K562 (cell line): ENCODE measurements around the gene PBRM1. TPM values are rescaled to one million over a fixed set of nuclear protein-coding genes. Genes with fewer than 3 reads are reported as not detected.
A peak's percentile ranks its signal among the peaks of the same experiment; 100 is the strongest.
"Not testable (repeated sequence)": the region's sequence is repeated elsewhere in the genome, so short reads cannot be mapped to it uniquely, and the experiment has no call there.

ENCODE experiments used
- ATAC-seq: fragments of 200-7000 bp; cut with Tn5 transposase; 3 replicates; pipeline ENCODE4 v1.9.1; 2020; ENCODE audit warnings: moderate library complexity
- BruUV-seq: library from RNA; stranded (reverse); fragments of 400-500 nt; replicated peaks from 2 replicates; lab custom pipeline; 2021; lab: Mats Ljungman, UMichigan
- CTCF ChIA-PET: fragments of 300-600 bp; formaldehyde crosslinking; extraction: SDS; loops from one replicate; lab custom pipeline; 2021; ENCODE audit warnings: low intra/inter-chr PET ratio; lab: Yijun Ruan, JAX
- POLR2A ChIA-PET: fragments of 300-600, 350-650 bp; sonication (Branson Sonifier 250); formaldehyde crosslinking; extraction: SDS; loops from one replicate; lab custom pipeline; 2021; ENCODE audit warnings: antibody characterized with exemption, inconsistent platforms; lab: Yijun Ruan, JAX
- DNase-seq, 4 experiments: peaks; one replicate each; pipeline versions ENCODE4 v3.0.0 to v3.0.0-alpha.2; 2011 to 2018; ENCODE audit warnings: low spot score in 3 of 4, mixed read lengths in 3 of 4; ENCODE audit errors: extremely low read depth in 1 of 4
- FAIRE-seq: peaks from 2 replicates; lab custom pipeline; 2011; peaks lifted over from hg19 to GRCh38; lab: Jason Lieb, UNC
- H2AFZ ChIP-seq: 2 replicates; pipeline ENCODE4 v1.6.0; 2011; ENCODE audit warnings: low read depth, low read length, control low read depth, inconsistent platforms
- H3K27ac ChIP-seq: fragments of 200-600 bp; 3 replicates; pipeline ENCODE4 v1.8.0; 2011; ENCODE audit warnings: low read depth, mild to moderate bottlenecking, control low read depth, inconsistent platforms, low read length, moderate library complexity, mixed read lengths; ENCODE audit errors: extremely low read depth
- H3K27me3 ChIP-seq, 2 experiments: fragments of 300-600 bp in 1 of 2; 2 replicates in 1 of 2; 3 replicates in 1 of 2; pipeline versions ENCODE4 v1.6.0 to v1.8.0; 2011; ENCODE audit warnings: inconsistent platforms in 2 of 2, low read length in 2 of 2, mild to moderate bottlenecking in 1 of 2, mixed read lengths in 1 of 2, moderate library complexity in 1 of 2; ENCODE audit not compliant: control insufficient read depth in 2 of 2, insufficient read depth in 2 of 2
- H3K36me3 ChIP-seq: fragments of 300-600 bp; 3 replicates; pipeline ENCODE4 v1.8.0; 2011; ENCODE audit warnings: mild to moderate bottlenecking, low read length, inconsistent platforms; ENCODE audit not compliant: control insufficient read depth, insufficient read depth
- H3K4me1 ChIP-seq, 2 experiments: fragments of 200-600 bp in 1 of 2; replicated peaks in 1 of 2; 2 replicates in 1 of 2; 3 replicates in 1 of 2; pipeline versions ENCODE4 v1.5.1 to v1.8.0; 2011; ENCODE audit warnings: inconsistent platforms in 2 of 2, low read length in 2 of 2, mild to moderate bottlenecking in 1 of 2, mixed read lengths in 1 of 2, moderate library complexity in 1 of 2; ENCODE audit not compliant: control insufficient read depth in 2 of 2, insufficient read depth in 2 of 2
- H3K4me2 ChIP-seq: 2 replicates; pipeline ENCODE4 v1.6.1; 2011; ENCODE audit warnings: low read length, control low read depth, inconsistent platforms, mixed read lengths; ENCODE audit not compliant: insufficient read depth
- H3K4me3 ChIP-seq: fragments of 200-600 bp; sonication (generic), shearing (Covaris generic); 2 replicates; pipeline ENCODE4 v1.5.1; 2016; ENCODE audit warnings: control low read depth, inconsistent platforms
- H3K79me2 ChIP-seq: fragments of 200-600 bp; 3 replicates; pipeline ENCODE4 v1.8.0; 2011; ENCODE audit warnings: low read length, inconsistent platforms; ENCODE audit not compliant: control insufficient read depth, insufficient read depth
- H3K9ac ChIP-seq, 2 experiments: 2 replicates each; pipeline versions ENCODE4 v1.6.0 to v1.6.1; 2011; ENCODE audit warnings: low read depth in 2 of 2, low read length in 2 of 2, control low read depth in 1 of 2, inconsistent platforms in 1 of 2, mild to moderate bottlenecking in 1 of 2, mixed read lengths in 1 of 2; ENCODE audit not compliant: insufficient read depth in 1 of 2
- H3K9me1 ChIP-seq: one replicate; pipeline ENCODE4 v1.6.0; 2011; ENCODE audit warnings: inconsistent platforms, mild to moderate bottlenecking, low read length, moderate library complexity; ENCODE audit not compliant: control insufficient read depth, insufficient read depth
- H3K9me3 ChIP-seq: replicated peaks from 2 replicates; pipeline ENCODE4 v1.5.1; 2011; ENCODE audit warnings: low read depth, low read length, inconsistent platforms; ENCODE audit not compliant: control insufficient read depth, insufficient read depth
- H4K20me1 ChIP-seq: replicated peaks from 2 replicates; pipeline ENCODE4 v1.6.1; 2011; ENCODE audit warnings: low read length, inconsistent platforms, mixed read lengths; ENCODE audit not compliant: control insufficient read depth, insufficient read depth
- CHAMP1 ChIP-seq: fragments of 450-650 bp; IDR thresholded peaks from 2 replicates; pipeline ENCODE4 v1.6.1; 2016; ENCODE audit warnings: mild to moderate bottlenecking
- GABPB1 ChIP-seq: sonication (generic); formaldehyde crosslinking; IDR thresholded peaks from 2 replicates; pipeline ENCODE4 v1.8.0; 2022; ENCODE audit warnings: mild to moderate bottlenecking, missing genetic modification reagents
- HNRNPK ChIP-seq: fragments of 200-400 bp; formaldehyde crosslinking; IDR thresholded peaks from one replicate; pipeline ENCODE4 v1.6.1; 2018; ENCODE audit warnings: mild to moderate bottlenecking, low read depth, low read length; ENCODE audit not compliant: poor library complexity, severe bottlenecking
- MYC ChIP-seq, 2 experiments: fragments of 250-450 bp in 1 of 2; sonication (Bioruptor Pico) in 1 of 2; IDR thresholded peaks; 2 replicates each; pipeline versions ENCODE4 v1.5.1 to v1.6.1; 2012 to 2021; ENCODE audit warnings: low read depth in 2 of 2, borderline replicate concordance in 1 of 2, improper control_type of control experiment in 1 of 2, low read length in 1 of 2, mild to moderate bottlenecking in 1 of 2, moderate library complexity in 1 of 2
- MYNN ChIP-seq, 2 experiments: sonication (generic); formaldehyde crosslinking in 1 of 2; IDR thresholded peaks; 2 replicates each; pipeline versions ENCODE4 v1.5.0 to v1.6.1; 2016 to 2020; ENCODE audit warnings: antibody characterized with exemption in 1 of 2, missing genetic modification reagents in 1 of 2
- THRAP3 ChIP-seq: fragments of 450-650 bp; IDR thresholded peaks from 2 replicates; pipeline ENCODE4 v1.6.1; 2016; ENCODE audit warnings: mild to moderate bottlenecking, inconsistent platforms, borderline replicate concordance
- TRIM28 ChIP-seq: fragments of 450-650 bp; IDR thresholded peaks from 2 replicates; pipeline ENCODE4 v1.6.1; 2017
- ZNF212 ChIP-seq: fragments of 450-650 bp; formaldehyde crosslinking; IDR thresholded peaks from 2 replicates; pipeline ENCODE4 v1.4.0; 2020; ENCODE audit warnings: mild to moderate bottlenecking
- ZNF217 ChIP-seq: sonication (generic); formaldehyde crosslinking; IDR thresholded peaks from 2 replicates; pipeline ENCODE4 v1.8.0; 2022; ENCODE audit warnings: mild to moderate bottlenecking, missing genetic modification reagents
- ZNF431 ChIP-seq: sonication (generic); formaldehyde crosslinking; IDR thresholded peaks from 2 replicates; pipeline ENCODE4 v1.8.0; 2022; ENCODE audit warnings: mild to moderate bottlenecking, missing genetic modification reagents
- ZNF707 ChIP-seq: fragments of 250-450 bp; sonication (Bioruptor Pico); conservative IDR thresholded peaks from 2 replicates; pipeline ENCODE4 v1.8.0; 2022; ENCODE audit warnings: inconsistent platforms, mild to moderate bottlenecking, moderate library complexity
- ZNF75A ChIP-seq: fragments of 450-650 bp; formaldehyde crosslinking; IDR thresholded peaks from 2 replicates; pipeline ENCODE4 v1.4.0; 2020; ENCODE audit warnings: mild to moderate bottlenecking
- WGBS: fragments of 100-300 bp; shearing (Covaris generic); methylation state at CpG from one replicate; pipeline ENCODE4 v1.1.6; 2016; ENCODE audit warnings: low coverage, mixed read lengths; ENCODE audit not compliant: insufficient coverage; ENCODE audit errors: missing lambda C conversion rate; 5-methylcytosine and 5-hydroxymethylcytosine counted together
- in situ Hi-C: fragments of 300-500 bp; cut with MboI; formaldehyde crosslinking; loops from 4 replicates; pipeline ENCODE4 v1.15.0; 2018; ENCODE audit warnings: inconsistent platforms, mixed read lengths
- intact Hi-C: fragments of 100-400 bp; cut with micrococcal nuclease; formaldehyde crosslinking; loops from 2 replicates; pipeline ENCODE4 v1.14.2; 2022
- polyA plus RNA-seq, 8 experiments: library from polyadenylated mRNA; depleted of rRNA in 4 of 8; stranded (reverse) in 5 of 8; unstranded in 3 of 8; fragments of >200 nt; fragmentation: Nextera tagmentation in 2 of 8; fragmentation: Illumina TruSeq in 1 of 8; extraction: Ambion mirVana in 2 of 8; extraction: Trizol in 1 of 8; gene quantifications; 2 replicates each; pipeline versions ENCODE4 v1.2.1 to v1.2.3, GENCODE V29; 2011 to 2014; ENCODE audit warnings: inconsistent platforms in 1 of 8, missing spikeins in 1 of 8
- total RNA-seq, 7 experiments: library from RNA; depleted of rRNA in 6 of 7; stranded (reverse); fragments of >200 nt in 6 of 7; fragmentation: Illumina TruSeq in 2 of 7; extraction: Trizol in 2 of 7; gene quantifications; 2 replicates each; pipeline versions ENCODE4 v1.2.1 to v1.2.3, GENCODE V29; 2011 to 2021; ENCODE audit warnings: low replicate concordance in 1 of 7
- TF ChIP-seq, protein P1 (sequence below), 2 experiments: fragments of 450-650 bp; IDR thresholded peaks; 2 replicates each; pipeline ENCODE4 v1.6.1; 2016

PBRM1 gene
- total and polyA plus RNA-seq, 9 of the 15 experiments (the other 6 are each of a cell fraction or from before 2014, with no cell fraction given): 3.9 to 31.8 (median 19.0) TPM

DNA sequence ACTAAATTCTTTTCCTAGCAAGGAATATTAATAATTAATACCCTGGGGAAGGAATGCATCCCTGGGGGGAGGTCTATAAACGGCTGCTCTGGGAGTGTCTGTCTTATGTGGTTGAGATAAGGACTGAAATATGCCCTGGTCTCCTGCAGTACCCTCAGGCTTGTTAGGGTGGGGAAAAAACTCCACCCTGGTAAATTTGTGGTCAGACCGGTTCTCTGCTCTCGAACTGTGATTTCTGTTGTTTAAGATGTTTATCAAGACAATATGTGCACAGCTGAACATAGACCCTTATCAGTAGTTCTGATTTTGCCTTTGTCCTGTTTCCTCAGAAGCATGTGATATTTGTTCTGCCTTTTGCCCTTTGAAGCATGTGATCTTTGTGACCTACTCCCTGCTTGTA, 43.0 kb upstream of the PBRM1 start:
- CTCF ChIA-PET, H3K4me2 ChIP-seq, H3K79me2 ChIP-seq, FAIRE-seq, H2AFZ ChIP-seq, H3K27me3 ChIP-seq, H3K9me1 ChIP-seq, DNase-seq, H4K20me1 ChIP-seq, H3K4me3 ChIP-seq, in situ Hi-C loops, H3K4me1 ChIP-seq, H3K9ac ChIP-seq: not testable (repeated sequence)
- H3K36me3 ChIP-seq: peaks cover 18% of the 10 kb centered on the region; the same call in 2 of the 3 replicates
- peak; percentile 56; the same call in 1 of the 2 replicates for TF ChIP-seq TRIM28
- TF ChIP-seq, all 486 proteins: peak for 1; not testable (repeated sequence) for 485
- ATAC-seq, intact Hi-C loops, H3K9me3 ChIP-seq, BruUV-seq, POLR2A ChIA-PET, H3K27ac ChIP-seq: not testable (repeated sequence)
- 74% methylated on average over 3 of the region's 3 CpGs for WGBS

- intact Hi-C loops: no loop called here
Observed at GRCh38 chr3:52724511-52724910, 38.8 kb upstream of the PBRM1 start.

More at GRCh38 chr3:52724511-52724910, 38.8 kb upstream of the PBRM1 start:
- in situ Hi-C loops: no loop called here
- H3K27me3 ChIP-seq: no peaks in the 10 kb centered on the region
- H3K27ac ChIP-seq: no peak overlapping the region
- no peaks in the 10 kb centered on the region for H3K9me1 ChIP-seq
- FAIRE-seq: no peak
- H3K36me3 ChIP-seq: no peaks in the 10 kb centered on the region
- CTCF ChIA-PET: no interaction called here
- no peaks in the 10 kb centered on the region for H4K20me1 ChIP-seq
- DNase-seq: no peak
- 78% methylated on average over 1 of the region's 1 CpG for WGBS
- ATAC-seq: no peak
- POLR2A ChIA-PET: interaction anchor here (0.7 kb wide), 1 partner anchor 276 kb away, joined by 3 read pairs; no protein-coding TSS in a partner anchor
- no peak overlapping the region for H2AFZ ChIP-seq
- TF ChIP-seq ZNF217 (CRISPR knock-in tag) (no peak), ZNF75A (CRISPR knock-in tag) (no peak), ZNF707 (CRISPR knock-in tag) (no peak), CHAMP1 (no peak), ZNF431 (no peak), MYNN (IDR thresholded peaks at IDR 0.05) (no peak), MYNN (CRISPR knock-in tag; IDR thresholded peaks at IDR 0.05) (no peak), ZNF212 (no peak), GABPB1 (CRISPR knock-in tag) (no peak), MYC (IDR thresholded peaks at IDR 0.05; ENCODE audit: low read depth, low read length) (no peak), MYC (CRISPR knock-in tag; IDR thresholded peaks at IDR 0.05; ENCODE audit: borderline replicate concordance, low read depth) (no peak), THRAP3 (no peak), HNRNPK (no peak)
- TF ChIP-seq, protein P1, sequence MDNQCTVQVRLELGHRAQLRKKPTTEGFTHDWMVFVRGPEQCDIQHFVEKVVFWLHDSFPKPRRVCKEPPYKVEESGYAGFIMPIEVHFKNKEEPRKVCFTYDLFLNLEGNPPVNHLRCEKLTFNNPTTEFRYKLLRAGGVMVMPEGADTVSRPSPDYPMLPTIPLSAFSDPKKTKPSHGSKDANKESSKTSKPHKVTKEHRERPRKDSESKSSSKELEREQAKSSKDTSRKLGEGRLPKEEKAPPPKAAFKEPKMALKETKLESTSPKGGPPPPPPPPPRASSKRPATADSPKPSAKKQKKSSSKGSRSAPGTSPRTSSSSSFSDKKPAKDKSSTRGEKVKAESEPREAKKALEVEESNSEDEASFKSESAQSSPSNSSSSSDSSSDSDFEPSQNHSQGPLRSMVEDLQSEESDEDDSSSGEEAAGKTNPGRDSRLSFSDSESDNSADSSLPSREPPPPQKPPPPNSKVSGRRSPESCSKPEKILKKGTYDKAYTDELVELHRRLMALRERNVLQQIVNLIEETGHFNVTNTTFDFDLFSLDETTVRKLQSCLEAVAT (IDR thresholded peaks at IDR 0.05): no peak
- TF ChIP-seq, all 486 proteins: peak for 0
- H3K4me3 ChIP-seq: no peak overlapping the region
- H3K9me3 ChIP-seq: no peaks in the 10 kb centered on the region; the same call in 1 of the 2 replicates
- no peak overlapping the region for H3K9ac ChIP-seq
- BruUV-seq: no TSS peak
- H3K4me2 ChIP-seq: no peak overlapping the region
- H3K4me1 ChIP-seq: no peaks in the 10 kb centered on the region
- H3K79me2 ChIP-seq: no peaks in the 10 kb centered on the region
